Measurements from ENCODE around the gene JTB.

The JTB gene

GRCh38 chr1:153937331-153937730 is 40.1 kb downstream of the JTB start:
- H3K36me3 ChIP-seq (ENCODE audit: control insufficient read depth, low read length), result peaks cover 89% of the 10 kb centered on the region
- H3K27ac ChIP-seq (ENCODE audit: low read depth, low read length), result no peak overlapping the region
- peaks cover under 1% of the 10 kb centered on the region for H3K79me2 ChIP-seq (ENCODE audit: control insufficient read depth, low read length)
- no peaks in the 10 kb centered on the region for H3K9me2 ChIP-seq (replicated peaks; ENCODE audit: control insufficient read depth, low read length)
- no peaks in the 10 kb centered on the region for H3K27me3 ChIP-seq (ENCODE audit: control insufficient read depth, low read length)
- H3K4me3 ChIP-seq (ENCODE audit: low read length), result no peak overlapping the region
- no peaks in the 10 kb centered on the region for H3K9me3 ChIP-seq (ENCODE audit: control insufficient read depth, insufficient read depth, low read length)
- H4K20me1 ChIP-seq (ENCODE audit: control insufficient read depth, insufficient read depth, low read depth, low read length), result no peaks in the 10 kb centered on the region
- no peaks in the 10 kb centered on the region for H3K4me1 ChIP-seq (ENCODE audit: control insufficient read depth, low read length)
- no peak overlapping the region for H3K4me2 ChIP-seq (ENCODE audit: low read length)
- TF ChIP-seq CTCF (IDR thresholded peaks at IDR 0.05; ENCODE audit: low read depth, low read length, poor library complexity, severe bottlenecking), result no peak
- TF ChIP-seq EZH2phosphoT487 (IDR thresholded peaks at IDR 0.05; ENCODE audit: borderline replicate concordance, low read length), result no peak
- no peaks in the 10 kb centered on the region for H3F3A ChIP-seq (ENCODE audit: control insufficient read depth, insufficient read depth)

- Histone ChIP-seq H3K9me3 (ENCODE audit: control insufficient read depth, insufficient read depth, low read length) (no peaks in the 10 kb centered on the region), H3K27ac (ENCODE audit: low read depth, low read length) (no peak overlapping the region), H3K79me2 (ENCODE audit: control insufficient read depth, low read length) (no peaks in the 10 kb centered on the region; the same call in 1 of the 2 replicates), H3K36me3 (ENCODE audit: control insufficient read depth, low read length) (peaks cover 83% of the 10 kb centered on the region), H4K20me1 (ENCODE audit: control insufficient read depth, insufficient read depth, low read depth, low read length) (no peaks in the 10 kb centered on the region), H3K4me3 (ENCODE audit: low read length) (no peak overlapping the region), H3K9me2 (replicated peaks; ENCODE audit: control insufficient read depth, low read length) (no peaks in the 10 kb centered on the region), H3K4me1 (ENCODE audit: control insufficient read depth, low read length) (no peaks in the 10 kb centered on the region), H3K4me2 (ENCODE audit: low read length) (no peak overlapping the region), H3F3A (ENCODE audit: control insufficient read depth, insufficient read depth) (no peaks in the 10 kb centered on the region), H3K27me3 (ENCODE audit: control insufficient read depth, low read length) (no peaks in the 10 kb centered on the region)
- no peak for TF ChIP-seq CTCF (IDR thresholded peaks at IDR 0.05; ENCODE audit: low read depth, low read length, poor library complexity, severe bottlenecking)
- TF ChIP-seq EZH2phosphoT487 (IDR thresholded peaks at IDR 0.05; ENCODE audit: borderline replicate concordance, low read length), result no peak
Measured at GRCh38 chr1:153936011-153936802, 41.3 kb downstream of the JTB start.

GRCh38 chr1:153934746-153935145 is 42.7 kb downstream of the JTB start:
- Histone ChIP-seq H3K9me2 (replicated peaks; ENCODE audit: control insufficient read depth, low read length) (no peaks in the 10 kb centered on the region), H3K4me1 (ENCODE audit: control insufficient read depth, low read length) (peaks cover 4% of the 10 kb centered on the region), H3K9me3 (ENCODE audit: control insufficient read depth, insufficient read depth, low read length) (no peaks in the 10 kb centered on the region), H3K79me2 (ENCODE audit: control insufficient read depth, low read length) (no peaks in the 10 kb centered on the region), H3K36me3 (ENCODE audit: control insufficient read depth, low read length) (peaks cover 83% of the 10 kb centered on the region), H3K4me2 (ENCODE audit: low read length) (no peak overlapping the region), H3K27ac (ENCODE audit: low read depth, low read length) (no peak overlapping the region), H3K27me3 (ENCODE audit: control insufficient read depth, low read length) (no peaks in the 10 kb centered on the region), H3K4me3 (ENCODE audit: low read length) (no peak overlapping the region), H4K20me1 (ENCODE audit: control insufficient read depth, insufficient read depth, low read depth, low read length) (no peaks in the 10 kb centered on the region), H3F3A (ENCODE audit: control insufficient read depth, insufficient read depth) (no peaks in the 10 kb centered on the region)
- TF ChIP-seq EZH2phosphoT487 (IDR thresholded peaks at IDR 0.05; ENCODE audit: borderline replicate concordance, low read length), result no peak
- no peak for TF ChIP-seq CTCF (IDR thresholded peaks at IDR 0.05; ENCODE audit: low read depth, low read length, poor library complexity, severe bottlenecking)

Measured in DOHH2 (cell line).